CD4-positive, alpha-beta T cell treated with Interferon gamma for 1 hour (primary cell): Measurements from ENCODE around the gene EPS8.
"Not testable (repeated sequence)": the region's sequence is repeated elsewhere in the genome, so short reads cannot be mapped to it uniquely, and the experiment has no call there.

Experiments used
- DNase-seq: peaks from one replicate; pipeline ENCODE4 v3.0.0-alpha.2; 2020

Gene EPS8

GRCh38 chr12:15634010-15634683 is 155.0 kb downstream of the EPS8 start:
- DNase-seq: no peak

- no peak for DNase-seq
Observed at GRCh38 chr12:15633201-15633600, 156.0 kb downstream of the EPS8 start.

GRCh38 chr12:15632708-15633107 is 156.5 kb downstream of the EPS8 start:
- DNase-seq: no peak

GRCh38 chr12:15631007-15631715 is 158.0 kb downstream of the EPS8 start:
- no peak for DNase-seq

GRCh38 chr12:15629761-15630160 is 159.4 kb downstream of the EPS8 start:
- no peak for DNase-seq

GRCh38 chr12:15629108-15629507 is 160.1 kb downstream of the EPS8 start:
- no peak for DNase-seq

GRCh38 chr12:15627995-15628945 is 160.9 kb downstream of the EPS8 start:
- DNase-seq: no peak

- DNase-seq: no peak
Observed at GRCh38 chr12:15625075-15625474, 164.1 kb downstream of the EPS8 start.

GRCh38 chr12:15620741-15621539 is 168.2 kb downstream of the EPS8 start:
- DNase-seq: no peak

- not testable (repeated sequence) for DNase-seq
Observed at GRCh38 chr12:15616495-15616894, 172.7 kb downstream of the EPS8 start.

- DNase-seq: no peak
Observed at GRCh38 chr12:15613981-15614380, 175.2 kb downstream of the EPS8 start.

- DNase-seq: no peak
Observed at GRCh38 chr12:15608941-15609340, 180.2 kb downstream of the EPS8 start.

GRCh38 chr12:15608406-15608805 is 180.8 kb downstream of the EPS8 start:
- DNase-seq: no peak

- no peak for DNase-seq
Observed at GRCh38 chr12:15605881-15606590, 183.2 kb downstream of the EPS8 start.

GRCh38 chr12:15603474-15604085 is 185.6 kb downstream of the EPS8 start:
- no peak for DNase-seq

GRCh38 chr12:15602051-15602672 is 187.0 kb downstream of the EPS8 start:
- DNase-seq: no peak

- DNase-seq: peak; percentile 13
Observed at GRCh38 chr12:15601210-15601800, 187.9 kb downstream of the EPS8 start.

GRCh38 chr12:15600223-15600935 is 188.8 kb downstream of the EPS8 start:
- DNase-seq: no peak

- no peak for DNase-seq
Observed at GRCh38 chr12:15599266-15600037, 189.7 kb downstream of the EPS8 start.
